ENCODE data around the gene PAX5.

The PAX5 gene

GRCh38 chr9:37038943-37039464 is 4.9 kb upstream of the PAX5 start:
- no peak for TF ChIP-seq REST (IDR thresholded peaks at IDR 0.05; ENCODE audit: low read depth)

- TF ChIP-seq FOXM1 (IDR thresholded peaks at IDR 0.05; ENCODE audit: borderline replicate concordance, low read depth) (no peak), EP300 (IDR thresholded peaks at IDR 0.05; ENCODE audit: borderline replicate concordance) (no peak), TCF12 (IDR thresholded peaks at IDR 0.05; ENCODE audit: low read depth) (no peak), RAD21 (IDR thresholded peaks at IDR 0.05; ENCODE audit: low read depth) (no peak), TAF1 (IDR thresholded peaks at IDR 0.05; ENCODE audit: low read depth) (no peak), CREB1 (IDR thresholded peaks at IDR 0.05; ENCODE audit: low read depth) (no peak), TEAD4 (IDR thresholded peaks at IDR 0.05) (no peak)
- TF ChIP-seq, protein P1, sequence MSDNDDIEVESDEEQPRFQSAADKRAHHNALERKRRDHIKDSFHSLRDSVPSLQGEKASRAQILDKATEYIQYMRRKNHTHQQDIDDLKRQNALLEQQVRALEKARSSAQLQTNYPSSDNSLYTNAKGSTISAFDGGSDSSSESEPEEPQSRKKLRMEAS (IDR thresholded peaks at IDR 0.05): no peak
These were observed 4.4 kb upstream of the PAX5 start for GRCh38 chr9:37038302-37038942.

GRCh38 chr9:37037503-37038301 is 3.6 kb upstream of the PAX5 start:
- TF ChIP-seq, protein P1 (IDR thresholded peaks at IDR 0.05): peak; percentile 18; the same call in 1 of the 2 replicates
- TF ChIP-seq EP300 (IDR thresholded peaks at IDR 0.05; ENCODE audit: borderline replicate concordance): no peak
- peak; percentile 38; the same call in 1 of the 2 replicates for TF ChIP-seq EGR1 (IDR thresholded peaks at IDR 0.05)

- TF ChIP-seq EP300 (IDR thresholded peaks at IDR 0.05; ENCODE audit: borderline replicate concordance): no peak
- TF ChIP-seq FOXM1 (IDR thresholded peaks at IDR 0.05; ENCODE audit: borderline replicate concordance, low read depth): no peak
- TF ChIP-seq TEAD4 (IDR thresholded peaks at IDR 0.05): no peak
- no peak for TF ChIP-seq EGR1 (IDR thresholded peaks at IDR 0.05)
- TF ChIP-seq, protein P1 (IDR thresholded peaks at IDR 0.05): peak; percentile 28; the same call in 1 of the 2 replicates
- no peak for TF ChIP-seq RAD21 (IDR thresholded peaks at IDR 0.05; ENCODE audit: low read depth)
- no peak for TF ChIP-seq ZBTB7A (IDR thresholded peaks at IDR 0.05; ENCODE audit: low read depth)
These were observed 2.9 kb upstream of the PAX5 start for GRCh38 chr9:37036776-37037502.

GRCh38 chr9:37036371-37036775 is 2.3 kb upstream of the PAX5 start:
- TF ChIP-seq ZBTB7A (IDR thresholded peaks at IDR 0.05; ENCODE audit: low read depth): no peak

- TF ChIP-seq FOXM1 (IDR thresholded peaks at IDR 0.05; ENCODE audit: borderline replicate concordance, low read depth) (no peak), YY1 (IDR thresholded peaks at IDR 0.05; ENCODE audit: low read depth) (no peak), EGR1 (IDR thresholded peaks at IDR 0.05) (no peak), ZBTB7A (IDR thresholded peaks at IDR 0.05; ENCODE audit: low read depth) (no peak), NFIC (IDR thresholded peaks at IDR 0.05) (no peak), TEAD4 (IDR thresholded peaks at IDR 0.05) (no peak), TAF1 (IDR thresholded peaks at IDR 0.05; ENCODE audit: low read depth) (no peak), REST (IDR thresholded peaks at IDR 0.05; ENCODE audit: low read depth) (no peak), EP300 (IDR thresholded peaks at IDR 0.05; ENCODE audit: borderline replicate concordance) (no peak), TCF12 (IDR thresholded peaks at IDR 0.05; ENCODE audit: low read depth) (no peak), CREB1 (IDR thresholded peaks at IDR 0.05; ENCODE audit: low read depth) (no peak), RAD21 (IDR thresholded peaks at IDR 0.05; ENCODE audit: low read depth) (no peak), CEBPB (IDR thresholded peaks at IDR 0.05) (no peak), USF1 (IDR thresholded peaks at IDR 0.05) (no peak)
- TF ChIP-seq, protein P1 (IDR thresholded peaks at IDR 0.05): no peak
These were observed 1.7 kb upstream of the PAX5 start for GRCh38 chr9:37035648-37036370.
